GM12892 (cell line): ENCODE measurements around the gene KRTAP4-12.

ENCODE experiments used
- POLR2A ChIP-seq: IDR thresholded peaks from 2 replicates; pipeline ENCODE4 v1.6.1; 2011; ENCODE audit warnings: low read depth, low read length, control low read depth
- POLR2AphosphoS5 ChIP-seq: IDR thresholded peaks from 2 replicates; pipeline ENCODE4 v1.6.1; 2011; ENCODE audit warnings: low read depth, low read length, control low read depth
- TAF1 ChIP-seq: IDR thresholded peaks from 2 replicates; pipeline ENCODE4 v1.6.1; 2011; ENCODE audit warnings: low read depth, mild to moderate bottlenecking, control low read depth, low read length, borderline replicate concordance

GRCh38 chr17:41150026-41150425, 26.0 kb upstream of the KRTAP4-12 start:
- TF ChIP-seq POLR2AphosphoS5 (no peak), POLR2A (no peak), TAF1 (no peak)
